Gastrocnemius medialis (tissue), 4 donors: Measurements from ENCODE around the gene TSEN15. TPM values are rescaled to one million over a fixed set of nuclear protein-coding genes. Genes with fewer than 3 reads are reported as not detected.

Experiments used
- ATAC-seq, 2 donors: fragments of 150-250 bp; one replicate each; pipeline ENCODE4 v1.9.1; 2016
- DNase-seq, 2 donors: peaks; one replicate each; pipeline ENCODE4 v3.0.0-alpha.2; 2019
- H3K27ac ChIP-seq, 4 donors: fragments of 200-600 bp; sonication (generic); 1 replicate in 1 of 4; 2 replicates in 3 of 4; pipeline ENCODE4 v1.5.1; 2016 to 2018; ENCODE audit warnings: mild to moderate bottlenecking in 2 of 4, moderate library complexity in 1 of 4
- H3K27me3 ChIP-seq, 3 donors: fragments of 200-600 bp; sonication (generic) in 2 of 3; 1 replicate in 1 of 3; 2 replicates in 2 of 3; pipeline versions ENCODE4 v1.5.1 to v1.6.0; 2016 to 2019; ENCODE audit warnings: mild to moderate bottlenecking in 1 of 3, moderate library complexity in 1 of 3
- H3K36me3 ChIP-seq, 2 donors: fragments of 200-600 bp; sonication (generic) in 1 of 2; one replicate each; pipeline ENCODE4 v1.5.1; 2017 to 2018
- H3K4me1 ChIP-seq, 2 donors: fragments of 200-600 bp; sonication (generic) in 1 of 2; one replicate each; pipeline ENCODE4 v1.5.1; 2016 to 2017; ENCODE audit warnings: mild to moderate bottlenecking in 2 of 2
- H3K4me3 ChIP-seq, 4 donors: fragments of 200-600 bp; sonication (generic) in 3 of 4; 1 replicate in 1 of 4; 2 replicates in 3 of 4; pipeline ENCODE4 v1.5.1; 2016 to 2019; ENCODE audit warnings: mild to moderate bottlenecking in 2 of 4
- H3K9me3 ChIP-seq, 3 donors: fragments of 200-600 bp; sonication (generic) in 2 of 3; 1 replicate in 1 of 3; 2 replicates in 2 of 3; pipeline ENCODE4 v1.5.1; 2016 to 2019
- CTCF ChIP-seq, 5 experiments: fragments of 450-650 bp in 3 of 5; fragments of 200-600 bp in 2 of 5; sonication (generic) in 2 of 5; IDR thresholded peaks in 4 of 5; conservative IDR thresholded peaks in 1 of 5; 1 replicate in 4 of 5; 2 replicates in 1 of 5; pipeline ENCODE4 v1.5.1; 2016 to 2019; ENCODE audit warnings: antibody characterized with exemption in 5 of 5, mild to moderate bottlenecking in 3 of 5, moderate library complexity in 3 of 5
- POLR2A ChIP-seq, 2 donors: fragments of 450-650 bp; IDR thresholded peaks; one replicate each; pipeline ENCODE4 v1.6.1; 2017; ENCODE audit warnings: antibody characterized with exemption in 2 of 2, mild to moderate bottlenecking in 2 of 2, moderate library complexity in 2 of 2
- in situ Hi-C, 4 donors: fragments of 200-750 bp; cut with MboI; loops; one replicate each; pipeline versions ENCODE4 v1.15.0 to v1.8.0; 2017; ENCODE audit warnings: low sequenced_read_pairs in 4 of 4
- intact Hi-C: fragments of 100-400 bp; cut with DNase I; formaldehyde crosslinking; loops from one replicate; pipeline ENCODE4 v1.15.1; 2023; ENCODE audit warnings: low total_unique reads
- total RNA-seq, 4 donors: library from RNA; depleted of rRNA; stranded (reverse); fragments of >200 nt; gene quantifications; one replicate each; pipeline versions ENCODE4 v1.1.0 to v1.2.3, GENCODE V29; 2016

The TSEN15 gene
- total RNA-seq, 4 donors from 2014 or later: 22.8 to 69.6 (median 38.6) TPM

- peaks cover 3 to 5% of the 10 kb centered on the region in 2 donors for H3K4me1 ChIP-seq
- TF ChIP-seq CTCF (IDR thresholded peaks at IDR 0.05 in 4 of 5, conservative IDR thresholded peaks at IDR 0.05 in 1 of 5) (no peak), POLR2A (IDR thresholded peaks at IDR 0.05) (no peak)
- in situ Hi-C loops: loop anchor here in 3 of 4 donors (5.0 to 25.0 kb wide), 3 partner anchors 142 to 607 kb away; no protein-coding TSS in a partner anchor
- intact Hi-C loops: no loop called here
- no peaks in the 10 kb centered on the region for H3K36me3 ChIP-seq
- DNase-seq: no peak
- no peak overlapping the region for H3K27ac ChIP-seq
- H3K9me3 ChIP-seq: no peaks in the 10 kb centered on the region
- no peak overlapping the region for H3K4me3 ChIP-seq
- no peaks in the 10 kb centered on the region for H3K27me3 ChIP-seq
- ATAC-seq: no peak
These were observed 28.8 kb downstream of the TSEN15 start for GRCh38 chr1:184080309-184080708.

DNA sequence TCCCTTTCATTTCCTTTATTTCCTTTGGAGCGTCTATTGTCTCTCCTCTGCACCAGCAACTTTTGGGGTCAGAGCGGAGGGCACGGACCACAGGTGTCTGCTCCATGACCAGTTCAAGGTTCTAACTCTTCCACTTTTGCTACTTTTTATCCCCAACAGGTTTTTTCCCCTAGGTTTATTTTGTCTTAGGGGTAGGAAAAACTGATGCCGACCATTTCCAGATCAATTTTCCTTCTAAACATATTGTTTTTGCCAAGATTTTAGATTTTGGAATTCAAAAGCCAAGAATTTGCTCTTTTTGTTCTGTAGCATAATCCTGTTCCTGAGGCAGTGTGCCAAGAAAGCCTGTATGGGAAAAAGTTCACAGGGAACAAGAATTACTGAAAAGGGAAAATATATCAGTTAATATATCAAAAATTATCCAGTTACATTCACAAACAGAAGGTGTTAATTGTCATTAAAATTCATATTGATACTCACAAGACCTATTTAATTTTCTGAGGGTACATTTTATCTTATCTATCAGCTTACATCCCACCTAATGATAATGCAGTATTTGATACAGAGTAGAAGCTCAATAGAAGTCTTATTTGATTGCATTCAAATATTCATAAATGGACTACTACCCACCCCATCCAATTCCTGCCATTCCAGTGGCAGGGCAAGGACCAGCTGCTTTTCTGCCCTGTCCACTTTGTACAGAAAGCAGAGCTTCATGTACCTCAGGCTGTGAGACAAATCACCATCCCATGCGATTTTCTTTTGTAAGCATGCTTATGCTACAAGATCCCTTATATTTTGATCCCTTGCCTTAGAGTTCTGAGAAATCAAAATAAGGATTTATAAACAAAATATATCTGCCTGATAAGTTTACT, 31.2 kb downstream of the TSEN15 start:
- Histone ChIP-seq H3K27me3 (no peaks in the 10 kb centered on the region), H3K4me3 (no peak overlapping the region), H3K36me3 (no peaks in the 10 kb centered on the region), H3K9me3 (no peaks in the 10 kb centered on the region), H3K4me1 (no peaks in the 10 kb centered on the region), H3K27ac (no peak overlapping the region)
- TF ChIP-seq POLR2A (IDR thresholded peaks at IDR 0.05) (no peak), CTCF (IDR thresholded peaks at IDR 0.05 in 4 of 5, conservative IDR thresholded peaks at IDR 0.05 in 1 of 5) (no peak)
- intact Hi-C loops: no loop called here
- no peak for ATAC-seq
- DNase-seq: no peak
- in situ Hi-C loops: loop anchor here in 3 of 4 donors (5.0 to 25.0 kb wide), 3 partner anchors 140 to 605 kb away; no protein-coding TSS in a partner anchor

DNA sequence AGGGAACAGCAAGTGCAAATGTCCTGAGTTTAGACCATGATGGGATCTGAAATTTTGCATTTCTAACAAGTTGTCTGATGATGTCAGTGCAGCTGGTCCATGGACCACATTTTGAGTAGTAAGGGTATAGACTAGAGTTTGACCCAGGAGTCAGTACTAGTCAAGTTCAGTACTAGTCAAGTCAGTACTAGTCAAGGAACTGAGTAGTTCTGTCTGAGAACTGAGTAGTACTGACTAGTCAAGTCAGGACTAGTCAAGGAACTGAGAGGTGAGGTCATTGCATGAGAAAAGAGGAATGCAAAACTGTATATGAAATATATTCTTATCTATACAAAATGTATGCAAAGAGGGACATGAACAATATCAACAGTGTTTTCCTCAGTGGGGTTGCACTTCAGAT, 34.1 kb downstream of the TSEN15 start:
- no peaks in the 10 kb centered on the region for H3K36me3 ChIP-seq
- no peak overlapping the region for H3K27ac ChIP-seq
- H3K9me3 ChIP-seq: no peaks in the 10 kb centered on the region
- in situ Hi-C loops: loop anchor here in 3 of 4 donors (10.0 to 25.0 kb wide), 2 partner anchors 599 to 602 kb away; no protein-coding TSS in a partner anchor
- DNase-seq (no peak), ATAC-seq (no peak)
- TF ChIP-seq POLR2A (IDR thresholded peaks at IDR 0.05): no peak
- TF ChIP-seq CTCF (IDR thresholded peaks at IDR 0.05 in 4 of 5, conservative IDR thresholded peaks at IDR 0.05 in 1 of 5): no peak
- no peaks in the 10 kb centered on the region for H3K27me3 ChIP-seq
- intact Hi-C loops: no loop called here
- H3K4me3 ChIP-seq: no peak overlapping the region
- H3K4me1 ChIP-seq: no peaks in the 10 kb centered on the region

GRCh38 chr1:184088037-184088436, 36.5 kb downstream of the TSEN15 start:
- DNase-seq: no peak
- Histone ChIP-seq H3K4me3 (no peak overlapping the region), H3K27me3 (no peaks in the 10 kb centered on the region), H3K27ac (no peak overlapping the region), H3K36me3 (no peaks in the 10 kb centered on the region), H3K9me3 (no peaks in the 10 kb centered on the region), H3K4me1 (peaks cover 0 to 5% of the 10 kb centered on the region in 2 donors)
- no peak for ATAC-seq
- intact Hi-C loops: no loop called here
- TF ChIP-seq POLR2A (IDR thresholded peaks at IDR 0.05) (no peak), CTCF (IDR thresholded peaks at IDR 0.05 in 4 of 5, conservative IDR thresholded peaks at IDR 0.05 in 1 of 5) (no peak)
- in situ Hi-C loops: loop anchor here in 3 of 4 donors (10.0 to 25.0 kb wide), 2 partner anchors 597 to 599 kb away; no protein-coding TSS in a partner anchor
